ENCODE results near the gene ANKDD1A.

DNA sequence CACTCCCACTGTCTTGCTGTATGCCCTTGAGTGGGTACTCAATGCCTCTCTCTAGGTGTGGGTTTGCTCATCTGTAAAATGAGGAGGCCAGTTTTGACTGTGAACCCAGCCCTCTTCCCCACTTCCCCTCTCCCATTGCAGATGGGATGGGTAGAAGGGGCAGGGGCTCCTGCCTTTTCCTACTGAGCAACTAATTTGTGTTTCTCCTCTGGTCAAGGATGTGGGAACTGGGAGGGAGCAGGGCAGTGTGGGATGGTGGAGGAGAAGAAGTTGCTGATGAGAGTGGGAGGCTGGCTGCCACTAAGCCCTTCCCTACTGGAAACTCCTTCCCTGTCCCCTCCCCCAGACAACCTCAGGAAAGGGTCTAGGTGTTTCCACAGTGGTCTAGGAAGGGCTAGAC lies 20.1 kb upstream of the ANKDD1A start:
- TF ChIP-seq, protein P1, sequence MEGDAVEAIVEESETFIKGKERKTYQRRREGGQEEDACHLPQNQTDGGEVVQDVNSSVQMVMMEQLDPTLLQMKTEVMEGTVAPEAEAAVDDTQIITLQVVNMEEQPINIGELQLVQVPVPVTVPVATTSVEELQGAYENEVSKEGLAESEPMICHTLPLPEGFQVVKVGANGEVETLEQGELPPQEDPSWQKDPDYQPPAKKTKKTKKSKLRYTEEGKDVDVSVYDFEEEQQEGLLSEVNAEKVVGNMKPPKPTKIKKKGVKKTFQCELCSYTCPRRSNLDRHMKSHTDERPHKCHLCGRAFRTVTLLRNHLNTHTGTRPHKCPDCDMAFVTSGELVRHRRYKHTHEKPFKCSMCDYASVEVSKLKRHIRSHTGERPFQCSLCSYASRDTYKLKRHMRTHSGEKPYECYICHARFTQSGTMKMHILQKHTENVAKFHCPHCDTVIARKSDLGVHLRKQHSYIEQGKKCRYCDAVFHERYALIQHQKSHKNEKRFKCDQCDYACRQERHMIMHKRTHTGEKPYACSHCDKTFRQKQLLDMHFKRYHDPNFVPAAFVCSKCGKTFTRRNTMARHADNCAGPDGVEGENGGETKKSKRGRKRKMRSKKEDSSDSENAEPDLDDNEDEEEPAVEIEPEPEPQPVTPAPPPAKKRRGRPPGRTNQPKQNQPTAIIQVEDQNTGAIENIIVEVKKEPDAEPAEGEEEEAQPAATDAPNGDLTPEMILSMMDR (IDR thresholded peaks at IDR 0.05), result no peak
- TF ChIP-seq ZFX (IDR thresholded peaks at IDR 0.05; ENCODE audit: borderline replicate concordance), result no peak
